ENCODE measurements around the gene EMP3.

- TF ChIP-seq CTCF (IDR thresholded peaks at IDR 0.05) (no peak), POLR2A (IDR thresholded peaks at IDR 0.05) (no peak)
These were observed 40.5 kb upstream of the EMP3 start for GRCh38 chr19:48284896-48285295.

Measured in testis (tissue), 2 donors.